ENCODE measurements around the gene FLRT3. TPM values are rescaled to one million over a fixed set of nuclear protein-coding genes. Genes with fewer than 3 reads are reported as not detected.

FLRT3 gene
- polyA plus RNA-seq, 1 donor (not counting 4 experiments of a cell fraction or from before 2014, with no cell fraction given): 91.7 TPM

- no peak overlapping the region for H3K4me2 ChIP-seq (ENCODE audit: control insufficient read depth, extremely low read depth, insufficient read depth, low read depth, low read length)
- no peaks in the 10 kb centered on the region for H3K79me2 ChIP-seq (ENCODE audit: control insufficient read depth, insufficient read depth, low read length)
- H2AFZ ChIP-seq (ENCODE audit: control insufficient read depth, low read length): no peak overlapping the region
- H3K27ac ChIP-seq (ENCODE audit: control insufficient read depth, insufficient read depth, low read length): no peak overlapping the region
- H3K27me3 ChIP-seq (ENCODE audit: control insufficient read depth, extremely low read depth, insufficient read depth, low read length): no peaks in the 10 kb centered on the region
- no peak overlapping the region for H3K4me3 ChIP-seq (ENCODE audit: control insufficient read depth in 2 of 3, extremely low read depth in 1 of 3, insufficient read depth in 2 of 3, low read depth in 1 of 3, low read length in 3 of 3)
- no peak for FAIRE-seq
- H3K9me1 ChIP-seq (ENCODE audit: control insufficient read depth, extremely low read depth, insufficient read depth, low read length): no peaks in the 10 kb centered on the region
- H3K4me1 ChIP-seq (ENCODE audit: control insufficient read depth, extremely low read depth, insufficient read depth, low read length): peaks cover 28% of the 10 kb centered on the region
- H4K20me1 ChIP-seq (ENCODE audit: control insufficient read depth, extremely low read depth, insufficient read depth, low read length): no peaks in the 10 kb centered on the region
- no peak overlapping the region for H3K9ac ChIP-seq (ENCODE audit: control insufficient read depth, extremely low read depth, insufficient read depth, low read length)
- H3K36me3 ChIP-seq (ENCODE audit: control insufficient read depth in 2 of 2, extremely low read depth in 1 of 2, insufficient read depth in 2 of 2, low read length in 2 of 2): no peaks in the 10 kb centered on the region
- DNase-seq (ENCODE audit: low read depth, low spot score): no peak
- dilution Hi-C loops (cut with MboI; ENCODE audit: extremely low pct_ligation_motif_present, low sequenced_read_pairs): no loop called here
- peaks cover 2% of the 10 kb centered on the region for H3K9me3 ChIP-seq (ENCODE audit: control insufficient read depth, low read depth, low read length)
- TF ChIP-seq EZH2 (IDR thresholded peaks at IDR 0.05; ENCODE audit: low read length) (no peak), CTCF (optimal IDR thresholded peaks at IDR 0.05 in 1 of 3, IDR thresholded peaks at IDR 0.05 in 1 of 3, conservative IDR thresholded peaks at IDR 0.05 in 1 of 3; ENCODE audit: extremely low read depth in 1 of 3, insufficient read depth in 2 of 3, low read length in 3 of 3) (no peak)
These were observed 55.3 kb downstream of the FLRT3 start for GRCh38 chr20:14282140-14282539.

Small RNA genes lying within 50 kb of the gene (small RNA-seq; reads per million reads assigned to genes)
- 0 to 0.50 (median 0.07) reads per million in 3 experiments for gene RNU6-228P (ENCODE audit: insufficient read length in 3 of 3, low read depth in 3 of 3, low replicate concordance in 1 of 3)

Measured in keratinocyte (primary cell).